NOMO-1 (cell line): ENCODE data around the gene PCDHA1.
"Not testable (repeated sequence)": the region's sequence is repeated elsewhere in the genome, so short reads cannot be mapped to it uniquely, and the experiment has no call there.

Experiments used
- DNase-seq, 2 experiments: peaks; one replicate each; lab custom pipeline; 2025; ENCODE audit not compliant: unreplicated experiment in 2 of 2; lab: John Stamatoyannopoulos, UW

PCDHA1 gene

GRCh38 chr5:140785905-140786686, at the start of gene PCDHA1:
PCDHA1 (plus strand) TSS chr5:140786140.
- DNase-seq = peak; percentile 12 to 53

GRCh38 chr5:140737486-140737885, 48.5 kb upstream of the PCDHA1 start:
- DNase-seq = no peak

GRCh38 chr5:140741967-140742366, 44.0 kb upstream of the PCDHA1 start:
- no peak for DNase-seq

GRCh38 chr5:140753561-140753960, 32.4 kb upstream of the PCDHA1 start:
- no peak for DNase-seq

GRCh38 chr5:140764177-140764973, 21.6 kb upstream of the PCDHA1 start:
- DNase-seq = no peak

- DNase-seq = no peak
Measured at GRCh38 chr5:140767444-140767843, 18.5 kb upstream of the PCDHA1 start.

- no peak for DNase-seq
Measured at GRCh38 chr5:140780512-140780911, 5.4 kb upstream of the PCDHA1 start.

- not testable (repeated sequence) for DNase-seq
Measured at GRCh38 chr5:140787422-140787821, 1.5 kb downstream of the PCDHA1 start.

GRCh38 chr5:140787849-140788504, 2.0 kb downstream of the PCDHA1 start:
- not testable (repeated sequence) for DNase-seq

GRCh38 chr5:140791089-140791488, 5.1 kb downstream of the PCDHA1 start:
- peak; percentile 59 to 82 for DNase-seq

GRCh38 chr5:140794595-140795258, 8.8 kb downstream of the PCDHA1 start, which contains the start of gene PCDHA2:
PCDHA2 (plus strand) TSS chr5:140794852.
- DNase-seq = no peak

GRCh38 chr5:140795259-140795641, 9.3 kb downstream of the PCDHA1 start:
- DNase-seq = no peak

GRCh38 chr5:140796072-140796717, 10.3 kb downstream of the PCDHA1 start:
- not testable (repeated sequence) for DNase-seq

- DNase-seq = no peak
Measured at GRCh38 chr5:140796718-140797095, 10.8 kb downstream of the PCDHA1 start.

- no peak for DNase-seq
Measured at GRCh38 chr5:140800816-140801493, 15.0 kb downstream of the PCDHA1 start, which contains the start of gene PCDHA3. PCDHA3 (plus strand) TSS chr5:140801057.

GRCh38 chr5:140801494-140801841, 15.5 kb downstream of the PCDHA1 start:
- DNase-seq = no peak

GRCh38 chr5:140802381-140802780, 16.4 kb downstream of the PCDHA1 start:
- not testable (repeated sequence) for DNase-seq

- DNase-seq = no peak
Measured at GRCh38 chr5:140802781-140803271, 16.9 kb downstream of the PCDHA1 start.
